GM12878 (cell line): Measurements from ENCODE around the gene DIMT1. TPM values are rescaled to one million over a fixed set of nuclear protein-coding genes. Genes with fewer than 3 reads are reported as not detected.

Experiments
- ATAC-seq: fragments of 200-7000 bp; cut with Tn5 transposase; 3 replicates; pipeline ENCODE4 v1.9.1; 2020; ENCODE audit warnings: mild to moderate bottlenecking, moderate library complexity
- BruUV-seq: library from RNA; stranded (reverse); fragments of 400-500 nt; replicated peaks from 2 replicates; lab custom pipeline; 2021; lab: Mats Ljungman, UMichigan
- CTCF ChIA-PET: fragments of 300-600 bp; sonication (Branson Sonifier 250); formaldehyde crosslinking; extraction: SDS; loops from one replicate; lab custom pipeline; 2021; ENCODE audit warnings: inconsistent platforms; lab: Yijun Ruan, JAX
- POLR2A ChIA-PET: fragments of 350-600 bp; formaldehyde crosslinking; extraction: SDS; loops from one replicate; lab custom pipeline; 2021; ENCODE audit warnings: inconsistent platforms; lab: Charles Lee
- RAD21 ChIA-PET: fragments of 300-600 bp; sonication (Branson Sonifier 250); formaldehyde crosslinking; loops from one replicate; lab custom pipeline; 2023; ENCODE audit warnings: antibody characterized with exemption; ENCODE audit not compliant: unreplicated experiment; lab: Charles Lee
- SMC1A ChIA-PET: fragments of 300-600 bp; sonication (Branson Sonifier 250); formaldehyde crosslinking; loops from one replicate; lab custom pipeline; 2023; ENCODE audit not compliant: unreplicated experiment, uncharacterized antibody; lab: Charles Lee
- DNase-seq: peaks from one replicate; pipeline ENCODE4 v3.0.0-alpha.2; 2011; ENCODE audit warnings: low read depth, low spot score
- FAIRE-seq: peaks from 3 replicates; lab custom pipeline; 2011; peaks lifted over from hg19 to GRCh38; lab: Jason Lieb, UNC
- H2AFZ ChIP-seq: 2 replicates; pipeline ENCODE4 v1.6.0; 2011; ENCODE audit warnings: low read depth, low read length, control low read depth; ENCODE audit not compliant: control insufficient read depth
- H3K27ac ChIP-seq: 2 replicates; pipeline ENCODE4 v1.5.1; 2011; ENCODE audit warnings: control low read depth; ENCODE audit not compliant: control insufficient read depth, insufficient read depth
- H3K27me3 ChIP-seq, 2 experiments: replicated peaks in 1 of 2; 2 replicates each; pipeline versions ENCODE4 v1.6.0 to v1.6.1; 2011; ENCODE audit warnings: low read length in 1 of 2; ENCODE audit not compliant: control insufficient read depth in 2 of 2, insufficient read depth in 2 of 2
- H3K36me3 ChIP-seq, 2 experiments: 2 replicates each; pipeline ENCODE4 v1.5.1; 2011; ENCODE audit warnings: low read length in 1 of 2; ENCODE audit not compliant: control insufficient read depth in 2 of 2, insufficient read depth in 2 of 2
- H3K4me1 ChIP-seq: 2 replicates; pipeline ENCODE4 v1.6.1; 2011; ENCODE audit warnings: mild to moderate bottlenecking, low read length, moderate library complexity, mixed read lengths; ENCODE audit not compliant: control insufficient read depth, insufficient read depth
- H3K4me2 ChIP-seq: 2 replicates; pipeline ENCODE4 v1.6.0; 2011; ENCODE audit warnings: control low read depth; ENCODE audit not compliant: control insufficient read depth, insufficient read depth
- H3K4me3 ChIP-seq: fragments of 200-600 bp; sonication (generic); 2 replicates; pipeline ENCODE4 v1.5.1; 2016
- H3K79me2 ChIP-seq: 2 replicates; pipeline ENCODE4 v1.6.0; 2011; ENCODE audit warnings: low read length; ENCODE audit not compliant: control insufficient read depth, insufficient read depth
- H3K9ac ChIP-seq: 2 replicates; pipeline ENCODE4 v1.8.0; 2011; ENCODE audit warnings: low read length, control low read depth, mixed read lengths; ENCODE audit not compliant: control insufficient read depth, insufficient read depth
- H3K9me3 ChIP-seq: replicated peaks from 3 replicates; pipeline ENCODE4 v1.5.1; 2011; ENCODE audit warnings: mild to moderate bottlenecking, low read length; ENCODE audit not compliant: control insufficient read depth, insufficient read depth
- H4K20me1 ChIP-seq: 2 replicates; pipeline ENCODE4 v1.6.0; 2011; ENCODE audit not compliant: control insufficient read depth, insufficient read depth
- CEBPZ ChIP-seq: fragments of 150-350 bp; IDR thresholded peaks from 2 replicates; pipeline ENCODE4 v1.6.1; 2016; ENCODE audit warnings: low read depth, low read length
- E4F1 ChIP-seq: fragments of 450-650 bp; IDR thresholded peaks from 2 replicates; pipeline ENCODE4 v1.6.1; 2018; ENCODE audit warnings: borderline replicate concordance, mild to moderate bottlenecking; ENCODE audit not compliant: partially characterized antibody
- GATAD2B ChIP-seq: fragments of 450-650 bp; conservative IDR thresholded peaks from 2 replicates; pipeline ENCODE4 v1.6.1; 2017; ENCODE audit warnings: low read depth, mild to moderate bottlenecking, moderate library complexity
- NKRF ChIP-seq: fragments of 450-650 bp; conservative IDR thresholded peaks from 2 replicates; pipeline ENCODE4 v1.6.1; 2017; ENCODE audit warnings: mild to moderate bottlenecking, moderate library complexity
- RB1 ChIP-seq: fragments of 450-650 bp; formaldehyde crosslinking; IDR thresholded peaks from 2 replicates; pipeline ENCODE4 v1.6.1; 2017; ENCODE audit warnings: mild to moderate bottlenecking, borderline replicate concordance
- SMAD1 ChIP-seq: fragments of 450-650 bp; IDR thresholded peaks from 2 replicates; pipeline ENCODE4 v1.6.1; 2018; ENCODE audit warnings: mild to moderate bottlenecking, low read depth; ENCODE audit not compliant: partially characterized antibody
- SRF ChIP-seq, 2 experiments: IDR thresholded peaks; 2 replicates each; pipeline ENCODE4 v1.6.1; 2011; ENCODE audit warnings: low read depth in 2 of 2, low read length in 2 of 2, mild to moderate bottlenecking in 1 of 2, moderate library complexity in 1 of 2
- TBL1XR1 ChIP-seq: IDR thresholded peaks from 2 replicates; pipeline ENCODE4 v1.6.1; 2012; ENCODE audit warnings: low read depth, low read length, improper control_type of control experiment
- TCF7 ChIP-seq: IDR thresholded peaks from 2 replicates; pipeline ENCODE4 v1.6.1; 2014; ENCODE audit warnings: antibody characterized with exemption, borderline replicate concordance
- ZZZ3 ChIP-seq: IDR thresholded peaks from 2 replicates; pipeline ENCODE4 v1.6.1; 2011; ENCODE audit warnings: low read depth; ENCODE audit not compliant: control insufficient read depth, insufficient read length
- WGBS: methylation state at CpG from one replicate; pipeline ENCODE4 v1.1.6; 2016; ENCODE audit warnings: low lambda C conversion rate; ENCODE audit not compliant: insufficient replicate concordance, insufficient coverage; ENCODE audit errors: missing lambda C conversion rate; 5-methylcytosine and 5-hydroxymethylcytosine counted together
- in situ Hi-C: fragments of 300-500 bp; cut with MboI; formaldehyde crosslinking; loops from 9 replicates; pipeline ENCODE4 v1.14.3; 2018; ENCODE audit warnings: mixed read lengths
- intact Hi-C: fragments of 100-400 bp; cut with micrococcal nuclease; formaldehyde crosslinking; loops from one replicate; pipeline ENCODE4 v1.14.2; 2022; ENCODE audit not compliant: unreplicated experiment
- polyA plus RNA-seq, 11 experiments: library from polyadenylated mRNA; depleted of rRNA in 4 of 11; unstranded in 6 of 11; stranded (reverse) in 5 of 11; fragments of >200 nt; fragmentation: Nextera tagmentation in 4 of 11; fragmentation: Illumina TruSeq in 1 of 11; extraction: Ambion mirVana in 4 of 11; extraction: Trizol in 1 of 11; gene quantifications; 1 replicate in 1 of 11; 2 replicates in 10 of 11; pipeline versions ENCODE4 v1.2.1 to v1.2.3, GENCODE V29; 2011 to 2016; ENCODE audit warnings: inconsistent platforms in 2 of 11, missing spikeins in 2 of 11, low read depth in 1 of 11
- total RNA-seq, 4 experiments: library from RNA; depleted of rRNA in 3 of 4; stranded (reverse); fragments of >200 nt in 3 of 4; fragmentation: Illumina TruSeq in 1 of 4; extraction: Trizol in 1 of 4; gene quantifications; 2 replicates each; pipeline versions ENCODE4 v1.2.1 to v1.2.3, GENCODE V29; 2013 to 2021

DIMT1 gene
- total and polyA plus RNA-seq, 10 of the 15 experiments (the other 5 are each of a cell fraction or from before 2014, with no cell fraction given) = 19.0 to 66.2 (median 31.6) TPM

- POLR2A ChIA-PET = interaction anchor here (0.5 to 1.3 kb wide), 3 partner anchors 21 to 42 kb away, joined by 3 to 6 read pairs (median 4); no protein-coding TSS in a partner anchor
- TF ChIP-seq TCF7 (no peak), GATAD2B (no peak), NKRF (no peak), ZZZ3 (no peak), TBL1XR1 (no peak), SMAD1 (no peak), E4F1 (no peak), RB1 (no peak), CEBPZ (no peak), SRF (IDR thresholded peaks at IDR 0.05; ENCODE audit: low read depth in 2 of 2, low read length in 2 of 2) (no peak)
- TF ChIP-seq, all 136 proteins: peak for 0
- no peaks in the 10 kb centered on the region for H3K9me3 ChIP-seq
- ChIA-PET SMC1A (interaction anchor here (1.0 to 2.4 kb wide), 5 partner anchors 9 to 119 kb away, joined by 3 to 11 read pairs (median 6); no protein-coding TSS in a partner anchor), RAD21 (interaction anchor here (1.0 kb wide), 1 partner anchor 119 kb away, joined by 3 read pairs; no protein-coding TSS in a partner anchor), CTCF (interaction anchor here (0.7 to 3.7 kb wide), 5 partner anchors 9 to 119 kb away, joined by 3 to 21 read pairs (median 5); no protein-coding TSS in a partner anchor)
- H4K20me1 ChIP-seq = no peaks in the 10 kb centered on the region; the same call in 1 of the 2 replicates
- no peak overlapping the region for H3K9ac ChIP-seq
- H3K79me2 ChIP-seq = peaks cover 51% of the 10 kb centered on the region
- ATAC-seq (no peak), FAIRE-seq (no peak), DNase-seq (no peak)
- whole genome bisulfite sequencing = 88% methylated on average over 1 of the region's 1 CpG
- H3K4me3 ChIP-seq = no peak overlapping the region
- no peak overlapping the region for H3K4me2 ChIP-seq
- H3K4me1 ChIP-seq = peaks cover 13% of the 10 kb centered on the region
- no peak overlapping the region for H3K27ac ChIP-seq
- in situ Hi-C loops = no loop called here
- intact Hi-C loops = no loop called here
- H2AFZ ChIP-seq = no peak overlapping the region
- no peaks in the 10 kb centered on the region for H3K27me3 ChIP-seq
- H3K36me3 ChIP-seq = peaks cover 0 to 7% of the 10 kb centered on the region in 2 experiments; a peak in 3 of 4 replicates
- TSS peak; percentile 36 for BruUV-seq
Observed at GRCh38 chr5:62343428-62343827, 60.3 kb downstream of the DIMT1 start.
